ENCODE data around the gene CDHR1.

- TF ChIP-seq CTCF (IDR thresholded peaks at IDR 0.05) (no peak), EZH2 (IDR thresholded peaks at IDR 0.05) (no peak)
Measured at GRCh38 chr10:84233940-84234339, 39.6 kb downstream of the CDHR1 start.

Measured in neural progenitor cell (in vitro differentiated cells).